ENCODE data around the gene GFI1B.

- TF ChIP-seq POLR2A (IDR thresholded peaks at IDR 0.05): no peak
- TF ChIP-seq CTCF (IDR thresholded peaks at IDR 0.05): no peak
Observed at GRCh38 chr9:132988244-132989013, 9.9 kb downstream of the GFI1B start.
